ENCODE data around the gene NPAT. TPM values are rescaled to one million over a fixed set of nuclear protein-coding genes. Genes with fewer than 3 reads are reported as not detected.
A peak's percentile ranks its signal among the peaks of the same experiment; 100 is the strongest.

NPAT gene
- total and polyA plus RNA-seq, 9 of the 15 experiments (the other 6 are each of a cell fraction or from before 2014, with no cell fraction given), result 8.8 to 30.0 (median 22.1) TPM

DNA sequence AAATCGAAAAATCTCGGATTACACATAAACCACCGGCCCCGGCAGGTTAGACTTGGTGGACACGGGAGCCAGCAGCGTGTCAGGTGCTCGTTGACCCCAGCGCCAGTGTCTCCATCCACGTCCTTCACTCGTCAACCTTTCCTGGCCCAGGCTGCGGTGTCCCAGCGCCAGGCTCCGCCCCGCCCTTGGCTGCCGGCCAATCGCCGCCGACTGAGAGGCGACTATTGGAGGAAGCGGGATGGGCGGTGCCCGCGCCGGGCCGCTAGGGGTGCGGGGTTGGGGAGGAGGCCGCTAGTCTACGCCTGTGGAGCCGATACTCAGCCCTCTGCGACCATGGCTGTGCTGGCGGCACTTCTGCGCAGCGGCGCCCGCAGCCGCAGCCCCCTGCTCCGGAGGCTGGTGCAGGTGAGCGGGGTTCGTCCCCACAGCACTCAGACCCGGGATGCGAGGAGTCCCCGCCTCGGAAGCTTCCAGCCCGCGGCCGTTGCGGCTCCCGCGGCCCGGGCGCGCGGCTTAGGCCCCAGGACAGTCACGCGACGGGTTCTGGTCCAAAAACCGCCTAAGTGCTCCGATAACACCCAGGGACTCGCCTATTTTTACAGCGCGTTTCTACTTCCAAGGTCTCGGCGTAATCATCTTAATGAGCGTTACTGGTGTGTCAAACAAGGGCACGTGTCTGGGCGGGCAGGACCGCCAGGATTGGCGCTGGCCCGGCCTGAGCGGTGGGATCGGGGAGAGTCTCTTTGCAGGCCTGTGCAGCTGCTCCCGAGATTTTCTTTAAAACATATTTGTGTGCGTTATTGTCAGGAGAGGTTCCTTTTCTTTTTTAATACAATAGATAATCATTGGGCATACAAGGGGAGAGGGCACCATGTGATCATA, 100.9 kb downstream of the NPAT start, which contains the start of gene ACAT1 (continued):
- TF ChIP-seq, protein P1, sequence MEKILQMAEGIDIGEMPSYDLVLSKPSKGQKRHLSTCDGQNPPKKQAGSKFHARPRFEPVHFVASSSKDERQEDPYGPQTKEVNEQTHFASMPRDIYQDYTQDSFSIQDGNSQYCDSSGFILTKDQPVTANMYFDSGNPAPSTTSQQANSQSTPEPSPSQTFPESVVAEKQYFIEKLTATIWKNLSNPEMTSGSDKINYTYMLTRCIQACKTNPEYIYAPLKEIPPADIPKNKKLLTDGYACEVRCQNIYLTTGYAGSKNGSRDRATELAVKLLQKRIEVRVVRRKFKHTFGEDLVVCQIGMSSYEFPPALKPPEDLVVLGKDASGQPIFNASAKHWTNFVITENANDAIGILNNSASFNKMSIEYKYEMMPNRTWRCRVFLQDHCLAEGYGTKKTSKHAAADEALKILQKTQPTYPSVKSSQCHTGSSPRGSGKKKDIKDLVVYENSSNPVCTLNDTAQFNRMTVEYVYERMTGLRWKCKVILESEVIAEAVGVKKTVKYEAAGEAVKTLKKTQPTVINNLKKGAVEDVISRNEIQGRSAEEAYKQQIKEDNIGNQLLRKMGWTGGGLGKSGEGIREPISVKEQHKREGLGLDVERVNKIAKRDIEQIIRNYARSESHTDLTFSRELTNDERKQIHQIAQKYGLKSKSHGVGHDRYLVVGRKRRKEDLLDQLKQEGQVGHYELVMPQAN (IDR thresholded peaks at IDR 0.05; ENCODE audit: borderline replicate concordance), result peak; percentile 81
- TF ChIP-seq, protein P2, sequence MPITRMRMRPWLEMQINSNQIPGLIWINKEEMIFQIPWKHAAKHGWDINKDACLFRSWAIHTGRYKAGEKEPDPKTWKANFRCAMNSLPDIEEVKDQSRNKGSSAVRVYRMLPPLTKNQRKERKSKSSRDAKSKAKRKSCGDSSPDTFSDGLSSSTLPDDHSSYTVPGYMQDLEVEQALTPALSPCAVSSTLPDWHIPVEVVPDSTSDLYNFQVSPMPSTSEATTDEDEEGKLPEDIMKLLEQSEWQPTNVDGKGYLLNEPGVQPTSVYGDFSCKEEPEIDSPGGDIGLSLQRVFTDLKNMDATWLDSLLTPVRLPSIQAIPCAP (CRISPR knock-in tag; IDR thresholded peaks at IDR 0.05; ENCODE audit: borderline replicate concordance), result no peak
- TF ChIP-seq RB1 (IDR thresholded peaks at IDR 0.05; ENCODE audit: low read depth) (peak; percentile 52; the same call in 1 of the 2 replicates), HNRNPL (IDR thresholded peaks at IDR 0.05; ENCODE audit: low read depth, low read length) (no peak), HDAC1 (IDR thresholded peaks at IDR 0.05) (peak in 1 of 2 experiments; percentile 81; a peak in 2 of 4 replicates), BHLHE40 (IDR thresholded peaks at IDR 0.05; ENCODE audit: low read length) (peak; percentile 86), CEBPB (tag; IDR thresholded peaks at IDR 0.05) (no peak)
- TF ChIP-seq, protein P3, sequence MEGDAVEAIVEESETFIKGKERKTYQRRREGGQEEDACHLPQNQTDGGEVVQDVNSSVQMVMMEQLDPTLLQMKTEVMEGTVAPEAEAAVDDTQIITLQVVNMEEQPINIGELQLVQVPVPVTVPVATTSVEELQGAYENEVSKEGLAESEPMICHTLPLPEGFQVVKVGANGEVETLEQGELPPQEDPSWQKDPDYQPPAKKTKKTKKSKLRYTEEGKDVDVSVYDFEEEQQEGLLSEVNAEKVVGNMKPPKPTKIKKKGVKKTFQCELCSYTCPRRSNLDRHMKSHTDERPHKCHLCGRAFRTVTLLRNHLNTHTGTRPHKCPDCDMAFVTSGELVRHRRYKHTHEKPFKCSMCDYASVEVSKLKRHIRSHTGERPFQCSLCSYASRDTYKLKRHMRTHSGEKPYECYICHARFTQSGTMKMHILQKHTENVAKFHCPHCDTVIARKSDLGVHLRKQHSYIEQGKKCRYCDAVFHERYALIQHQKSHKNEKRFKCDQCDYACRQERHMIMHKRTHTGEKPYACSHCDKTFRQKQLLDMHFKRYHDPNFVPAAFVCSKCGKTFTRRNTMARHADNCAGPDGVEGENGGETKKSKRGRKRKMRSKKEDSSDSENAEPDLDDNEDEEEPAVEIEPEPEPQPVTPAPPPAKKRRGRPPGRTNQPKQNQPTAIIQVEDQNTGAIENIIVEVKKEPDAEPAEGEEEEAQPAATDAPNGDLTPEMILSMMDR (IDR thresholded peaks at IDR 0.05 in 2 of 3, conservative IDR thresholded peaks at IDR 0.05 in 1 of 3; ENCODE audit: insufficient read depth in 2 of 3, low read depth in 1 of 3, low read length in 3 of 3), result peak; percentile 29 to 34 (median 29); a peak in 3 of 6 replicates
- TF ChIP-seq, protein P4, sequence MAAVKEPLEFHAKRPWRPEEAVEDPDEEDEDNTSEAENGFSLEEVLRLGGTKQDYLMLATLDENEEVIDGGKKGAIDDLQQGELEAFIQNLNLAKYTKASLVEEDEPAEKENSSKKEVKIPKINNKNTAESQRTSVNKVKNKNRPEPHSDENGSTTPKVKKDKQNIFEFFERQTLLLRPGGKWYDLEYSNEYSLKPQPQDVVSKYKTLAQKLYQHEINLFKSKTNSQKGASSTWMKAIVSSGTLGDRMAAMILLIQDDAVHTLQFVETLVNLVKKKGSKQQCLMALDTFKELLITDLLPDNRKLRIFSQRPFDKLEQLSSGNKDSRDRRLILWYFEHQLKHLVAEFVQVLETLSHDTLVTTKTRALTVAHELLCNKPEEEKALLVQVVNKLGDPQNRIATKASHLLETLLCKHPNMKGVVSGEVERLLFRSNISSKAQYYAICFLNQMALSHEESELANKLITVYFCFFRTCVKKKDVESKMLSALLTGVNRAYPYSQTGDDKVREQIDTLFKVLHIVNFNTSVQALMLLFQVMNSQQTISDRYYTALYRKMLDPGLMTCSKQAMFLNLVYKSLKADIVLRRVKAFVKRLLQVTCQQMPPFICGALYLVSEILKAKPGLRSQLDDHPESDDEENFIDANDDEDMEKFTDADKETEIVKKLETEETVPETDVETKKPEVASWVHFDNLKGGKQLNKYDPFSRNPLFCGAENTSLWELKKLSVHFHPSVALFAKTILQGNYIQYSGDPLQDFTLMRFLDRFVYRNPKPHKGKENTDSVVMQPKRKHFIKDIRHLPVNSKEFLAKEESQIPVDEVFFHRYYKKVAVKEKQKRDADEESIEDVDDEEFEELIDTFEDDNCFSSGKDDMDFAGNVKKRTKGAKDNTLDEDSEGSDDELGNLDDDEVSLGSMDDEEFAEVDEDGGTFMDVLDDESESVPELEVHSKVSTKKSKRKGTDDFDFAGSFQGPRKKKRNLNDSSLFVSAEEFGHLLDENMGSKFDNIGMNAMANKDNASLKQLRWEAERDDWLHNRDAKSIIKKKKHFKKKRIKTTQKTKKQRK (IDR thresholded peaks at IDR 0.05; ENCODE audit: borderline replicate concordance, low read depth, low read length), result no peak
- TF ChIP-seq, protein P5, sequence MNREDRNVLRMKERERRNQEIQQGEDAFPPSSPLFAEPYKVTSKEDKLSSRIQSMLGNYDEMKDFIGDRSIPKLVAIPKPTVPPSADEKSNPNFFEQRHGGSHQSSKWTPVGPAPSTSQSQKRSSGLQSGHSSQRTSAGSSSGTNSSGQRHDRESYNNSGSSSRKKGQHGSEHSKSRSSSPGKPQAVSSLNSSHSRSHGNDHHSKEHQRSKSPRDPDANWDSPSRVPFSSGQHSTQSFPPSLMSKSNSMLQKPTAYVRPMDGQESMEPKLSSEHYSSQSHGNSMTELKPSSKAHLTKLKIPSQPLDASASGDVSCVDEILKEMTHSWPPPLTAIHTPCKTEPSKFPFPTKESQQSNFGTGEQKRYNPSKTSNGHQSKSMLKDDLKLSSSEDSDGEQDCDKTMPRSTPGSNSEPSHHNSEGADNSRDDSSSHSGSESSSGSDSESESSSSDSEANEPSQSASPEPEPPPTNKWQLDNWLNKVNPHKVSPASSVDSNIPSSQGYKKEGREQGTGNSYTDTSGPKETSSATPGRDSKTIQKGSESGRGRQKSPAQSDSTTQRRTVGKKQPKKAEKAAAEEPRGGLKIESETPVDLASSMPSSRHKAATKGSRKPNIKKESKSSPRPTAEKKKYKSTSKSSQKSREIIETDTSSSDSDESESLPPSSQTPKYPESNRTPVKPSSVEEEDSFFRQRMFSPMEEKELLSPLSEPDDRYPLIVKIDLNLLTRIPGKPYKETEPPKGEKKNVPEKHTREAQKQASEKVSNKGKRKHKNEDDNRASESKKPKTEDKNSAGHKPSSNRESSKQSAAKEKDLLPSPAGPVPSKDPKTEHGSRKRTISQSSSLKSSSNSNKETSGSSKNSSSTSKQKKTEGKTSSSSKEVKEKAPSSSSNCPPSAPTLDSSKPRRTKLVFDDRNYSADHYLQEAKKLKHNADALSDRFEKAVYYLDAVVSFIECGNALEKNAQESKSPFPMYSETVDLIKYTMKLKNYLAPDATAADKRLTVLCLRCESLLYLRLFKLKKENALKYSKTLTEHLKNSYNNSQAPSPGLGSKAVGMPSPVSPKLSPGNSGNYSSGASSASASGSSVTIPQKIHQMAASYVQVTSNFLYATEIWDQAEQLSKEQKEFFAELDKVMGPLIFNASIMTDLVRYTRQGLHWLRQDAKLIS (CRISPR knock-in tag; IDR thresholded peaks at IDR 0.05), result peak; percentile 81; the same call in 1 of the 2 replicates
- TF ChIP-seq, protein P6, sequence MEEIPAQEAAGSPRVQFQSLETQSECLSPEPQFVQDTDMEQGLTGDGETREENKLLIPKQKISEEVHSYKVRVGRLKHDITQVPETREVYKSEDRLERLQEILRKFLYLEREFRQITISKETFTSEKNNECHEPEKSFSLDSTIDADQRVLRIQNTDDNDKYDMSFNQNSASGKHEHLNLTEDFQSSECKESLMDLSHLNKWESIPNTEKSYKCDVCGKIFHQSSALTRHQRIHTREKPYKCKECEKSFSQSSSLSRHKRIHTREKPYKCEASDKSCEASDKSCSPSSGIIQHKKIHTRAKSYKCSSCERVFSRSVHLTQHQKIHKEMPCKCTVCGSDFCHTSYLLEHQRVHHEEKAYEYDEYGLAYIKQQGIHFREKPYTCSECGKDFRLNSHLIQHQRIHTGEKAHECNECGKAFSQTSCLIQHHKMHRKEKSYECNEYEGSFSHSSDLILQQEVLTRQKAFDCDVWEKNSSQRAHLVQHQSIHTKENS (CRISPR knock-in tag; IDR thresholded peaks at IDR 0.05), result no peak

Data from K562 (cell line).